SHP77 (cell line): ENCODE data around the gene TIMM23.
"Not testable (repeated sequence)": the region's sequence is repeated elsewhere in the genome, so short reads cannot be mapped to it uniquely, and the experiment has no call there.

Source experiments
- DNase-seq, 2 experiments: peaks; one replicate each; lab custom pipeline; 2025; lab: John Stamatoyannopoulos, UW

Gene TIMM23

DNA sequence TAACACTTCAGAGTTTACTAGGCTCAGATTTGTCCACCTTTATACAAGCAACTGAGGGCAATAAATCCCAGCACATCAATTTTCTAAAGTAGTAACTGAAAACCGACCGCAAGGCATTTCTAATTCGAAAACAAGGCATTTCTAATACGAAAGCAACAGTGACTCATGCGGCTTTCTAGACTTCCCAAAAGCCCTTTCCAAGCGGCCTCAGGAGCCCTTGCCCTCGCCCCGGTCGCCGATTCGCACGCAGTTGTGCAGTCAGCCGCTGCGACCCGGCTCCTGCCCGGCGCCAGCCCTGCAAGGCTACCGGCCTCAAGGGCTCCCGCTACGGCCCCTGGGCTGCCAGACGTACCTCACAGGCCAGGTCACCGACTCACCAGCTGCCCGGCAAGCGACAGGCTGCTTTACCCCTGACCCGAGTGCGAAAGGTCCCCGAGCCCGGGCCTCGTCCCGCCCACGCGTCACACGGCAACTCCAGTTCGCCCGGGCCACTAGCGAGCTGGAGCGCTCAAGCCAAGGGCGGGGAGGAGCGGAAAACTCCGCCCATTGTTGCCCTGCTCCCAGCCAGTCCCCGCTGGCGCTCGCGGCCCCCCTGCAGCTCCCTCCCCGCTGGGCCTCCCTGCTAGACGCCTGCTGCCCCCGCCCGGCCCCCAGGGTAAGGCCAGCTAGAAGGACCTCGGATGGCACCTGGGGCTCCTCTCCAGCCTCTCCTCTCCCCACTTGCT lies 50.9 kb downstream of the TIMM23 start:
- DNase-seq = peak; percentile 50 to 81

GRCh38 chr10:46024948-46025347 lies 52.7 kb downstream of the TIMM23 start:
- DNase-seq = no peak

DNA sequence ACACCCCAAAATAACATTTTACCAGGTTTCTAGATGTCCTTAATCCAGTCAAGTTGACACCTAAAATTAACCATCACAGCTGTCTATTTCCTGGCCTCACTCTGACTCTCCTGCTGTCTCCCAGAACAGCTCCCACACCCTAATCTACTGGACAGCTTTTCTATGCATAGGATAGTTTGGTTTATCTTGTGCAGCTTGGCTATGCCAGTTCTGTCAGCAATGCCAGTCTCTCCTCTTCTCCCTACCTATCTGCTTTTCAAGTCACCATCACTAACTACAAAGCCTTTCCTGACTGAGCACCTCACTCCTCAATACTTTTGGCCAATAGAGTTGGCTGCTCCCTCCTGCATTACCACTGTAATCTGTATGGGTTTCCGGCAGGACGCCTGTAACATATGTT lies 53.1 kb downstream of the TIMM23 start:
- DNase-seq = no peak

DNA sequence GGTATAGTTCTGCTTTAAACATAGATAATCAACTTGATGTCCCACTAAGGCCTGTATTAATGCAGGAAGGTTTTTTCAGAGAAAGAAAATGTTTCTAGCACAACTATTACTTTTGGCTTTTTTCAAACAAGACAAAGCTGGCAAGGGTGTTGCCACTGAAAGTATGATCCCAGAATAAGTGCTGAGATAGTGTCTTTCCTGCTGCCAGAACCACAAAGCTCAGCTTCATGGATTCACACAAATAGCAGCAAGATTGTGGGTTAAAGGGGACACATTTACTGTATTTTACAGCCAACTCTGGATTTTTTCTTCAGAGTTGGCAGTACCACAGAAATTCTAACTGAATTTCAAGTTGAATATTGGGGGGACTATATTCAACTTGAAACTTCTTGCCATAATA lies 53.8 kb downstream of the TIMM23 start:
- no peak for DNase-seq

DNA sequence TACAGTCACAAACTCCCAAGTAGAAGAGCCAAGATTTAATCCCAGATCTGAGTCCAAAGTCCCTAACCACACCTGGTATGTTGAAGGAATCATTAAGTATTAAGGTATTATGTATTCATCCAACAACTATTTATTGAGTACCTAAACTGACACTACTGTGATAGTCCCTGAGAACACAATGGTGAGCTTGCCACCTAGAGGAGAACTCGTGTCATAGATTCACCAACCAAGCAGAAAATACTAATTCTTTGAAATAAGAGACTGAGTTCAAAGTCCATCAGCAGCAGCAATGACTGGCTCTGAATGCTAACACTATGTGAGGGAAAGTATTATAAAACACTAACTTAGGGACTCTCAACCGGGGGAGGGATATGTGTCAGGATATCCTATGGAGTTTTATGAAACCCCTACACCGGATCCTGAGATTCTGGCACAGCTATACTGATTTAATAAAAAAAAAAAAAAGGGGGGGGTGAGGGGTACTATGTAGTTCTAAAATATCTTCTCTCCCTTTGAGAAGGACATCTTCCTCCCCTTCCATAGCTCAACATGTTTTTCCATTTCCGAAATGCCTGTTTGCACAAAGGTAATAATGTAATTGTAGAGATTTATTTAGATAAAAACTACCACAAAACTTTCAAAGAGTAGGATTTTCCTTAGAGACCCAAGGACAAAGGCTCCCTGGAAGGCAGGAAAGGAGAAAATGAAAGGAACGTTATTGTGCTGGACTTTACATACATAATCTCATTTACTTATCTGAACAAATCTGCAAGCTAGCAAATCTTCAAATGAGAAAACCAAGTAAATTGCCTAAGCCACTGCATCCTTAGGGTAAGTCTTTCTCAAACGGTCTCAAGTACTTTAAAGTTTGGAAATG lies 56.5 kb downstream of the TIMM23 start:
- DNase-seq = peak; percentile 6 to 9

GRCh38 chr10:46029461-46030030 lies 57.3 kb downstream of the TIMM23 start:
- DNase-seq = no peak

GRCh38 chr10:46030091-46030937 lies 58.0 kb downstream of the TIMM23 start, which contains the start of gene NCOA4:
Gene NCOA4, minus strand, starts transcription at chr10:46030623. Its CDS starts 13,943 bp downstream, at chr10:46016680.
- peak; percentile 77 to 84 for DNase-seq

- DNase-seq = no peak
These were observed 59.6 kb downstream of the TIMM23 start for GRCh38 chr10:46031648-46032532.

- no peak for DNase-seq
These were observed 61.3 kb downstream of the TIMM23 start for GRCh38 chr10:46033602-46034011.

- no peak for DNase-seq
These were observed 63.9 kb downstream of the TIMM23 start for GRCh38 chr10:46035923-46036849.

GRCh38 chr10:46037107-46037825 lies 65.0 kb downstream of the TIMM23 start:
- DNase-seq = no peak

DNA sequence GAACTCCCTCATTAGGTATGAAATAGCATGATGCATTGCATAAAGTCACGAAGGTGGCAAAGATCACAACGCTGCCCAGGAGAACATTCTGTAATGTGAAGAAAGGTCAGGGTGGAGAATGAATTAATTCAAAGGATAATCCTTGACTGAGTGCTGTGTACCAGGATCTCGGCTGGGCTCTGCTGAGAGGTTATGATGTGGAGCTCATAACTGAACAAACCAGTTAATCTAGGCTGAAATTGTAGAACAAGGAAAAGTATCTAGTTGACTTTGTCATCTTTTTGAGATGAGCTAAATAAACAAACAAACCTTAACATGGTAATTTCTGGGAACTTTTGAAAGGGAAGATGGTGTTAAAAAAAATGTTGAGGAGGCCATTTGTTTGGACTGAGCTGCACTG lies 67.7 kb downstream of the TIMM23 start:
- no peak for DNase-seq

DNA sequence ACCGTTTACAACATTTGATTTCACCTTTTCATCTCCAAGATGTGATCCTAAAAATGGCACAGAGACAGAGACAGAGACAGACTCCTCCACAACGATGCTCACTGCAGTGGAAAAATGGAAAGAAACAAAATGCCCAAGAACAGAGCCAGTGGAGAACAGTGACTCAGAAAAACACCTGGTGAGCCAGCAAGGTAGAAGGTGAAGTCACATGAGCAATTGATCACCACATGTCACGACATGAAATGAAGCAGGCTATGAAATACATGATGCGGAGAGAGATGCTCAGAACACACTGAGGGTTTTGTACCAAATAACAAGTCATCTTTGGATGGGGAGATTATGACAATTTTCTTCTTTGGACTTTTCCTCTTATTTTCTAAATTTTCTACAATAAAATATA lies 70.2 kb downstream of the TIMM23 start:
- no peak for DNase-seq

GRCh38 chr10:46046261-46046660 lies 74.0 kb downstream of the TIMM23 start, which contains the start of gene MSMB:
Gene MSMB, minus strand, starts transcription at chr10:46046269. Its CDS starts 32 bp downstream, at chr10:46046237.
- no peak for DNase-seq

DNA sequence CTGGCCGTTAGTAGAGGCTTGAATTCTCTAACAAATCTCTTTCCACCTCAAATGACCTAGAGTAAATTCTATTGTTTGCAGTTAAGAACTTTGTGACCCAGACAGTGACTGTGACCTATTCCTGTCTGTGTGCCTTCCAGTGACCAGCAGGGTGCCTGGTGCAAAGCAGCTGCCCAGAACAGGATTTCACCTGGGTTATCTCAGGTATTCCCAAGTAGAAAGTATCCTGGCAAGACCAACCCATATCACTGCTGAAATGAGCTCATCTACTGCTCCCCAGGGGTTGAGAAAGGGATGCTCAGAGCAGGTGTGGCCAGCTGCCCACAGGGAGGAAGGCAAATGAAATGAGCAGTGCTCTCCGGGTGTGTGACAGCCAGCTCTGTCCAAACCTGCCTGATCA lies 75.9 kb downstream of the TIMM23 start:
- DNase-seq = no peak

DNA sequence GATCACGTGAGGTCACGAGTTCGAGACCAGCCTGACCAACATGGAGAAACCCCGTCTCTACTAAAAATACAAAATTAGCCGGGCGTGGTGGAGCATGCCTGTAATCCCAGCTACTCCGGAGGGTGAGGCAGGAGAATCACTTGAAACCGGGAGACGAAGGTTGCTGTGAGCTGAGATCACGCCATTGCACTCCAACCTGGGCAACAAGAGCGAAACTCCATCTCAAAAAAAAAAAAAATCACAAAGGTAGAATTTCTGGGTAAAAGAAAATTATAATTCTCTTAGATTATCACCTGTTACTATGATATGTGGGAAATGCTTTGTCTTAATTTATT lies 77.2 kb downstream of the TIMM23 start:
- not testable (repeated sequence) for DNase-seq

GRCh38 chr10:46050941-46051623 lies 78.8 kb downstream of the TIMM23 start:
- peak in 1 of 2 experiments; percentile 12 for DNase-seq

- DNase-seq = no peak
These were observed 79.9 kb downstream of the TIMM23 start for GRCh38 chr10:46052057-46052790.
